ENCODE results near the gene NR3C2. TPM values are rescaled to one million over a fixed set of nuclear protein-coding genes. Genes with fewer than 3 reads are reported as not detected.

Gene NR3C2
- polyA plus RNA-seq, result 0.06 and 0.12 TPM in 2 replicates
- 0.58 and 1.5 TPM in 2 replicates for polyA minus RNA-seq

DNA sequence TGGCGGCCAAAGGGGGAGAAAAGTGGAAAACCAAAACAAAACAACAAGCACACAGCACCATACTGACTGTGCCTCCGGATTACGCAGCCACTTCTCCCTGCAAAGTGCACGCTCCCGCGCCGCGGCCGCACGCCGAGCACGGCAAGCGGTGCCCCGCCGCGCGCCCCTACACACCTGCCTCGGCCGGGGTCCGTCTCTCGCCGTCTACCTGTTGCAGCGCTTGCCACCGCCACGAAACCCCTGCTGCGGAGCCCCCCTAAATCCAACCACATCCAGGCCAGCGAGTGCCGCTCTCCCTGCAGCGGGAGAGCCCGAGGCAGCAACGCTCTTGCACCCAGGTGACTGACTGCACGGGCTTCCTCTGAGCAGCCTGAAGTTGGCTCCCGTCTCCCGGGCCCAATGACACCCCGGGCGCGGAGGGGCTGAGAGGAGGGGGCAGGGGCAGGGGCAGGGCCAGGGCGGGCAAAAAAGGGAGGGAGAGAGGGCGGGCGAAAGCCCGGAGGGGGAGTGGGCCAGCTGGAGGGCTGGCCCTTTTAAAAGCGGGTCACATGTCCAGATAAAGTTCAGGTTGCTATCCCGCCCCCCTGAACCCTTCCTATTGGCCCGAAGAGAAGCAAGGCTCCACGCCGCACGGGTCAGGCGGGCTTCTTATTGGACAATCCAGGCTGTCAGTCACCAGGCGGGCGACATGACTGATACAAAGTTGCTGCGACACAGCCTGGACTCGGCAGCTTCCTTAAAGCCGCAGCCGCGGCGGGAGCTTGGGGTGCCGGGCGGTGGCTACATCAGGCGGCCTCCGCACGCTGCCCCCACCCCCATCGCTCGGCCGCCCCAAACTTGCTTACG, at the start of gene NR3C2:
NR3C2 (minus strand) TSS at position 429 of the 846 bp plus-strand sequence.
- Histone ChIP-seq H3K9me2 (ENCODE audit: insufficient read depth, low read length) (no peaks in the 10 kb centered on the region), H4K20me1 (ENCODE audit: insufficient read depth) (no peaks in the 10 kb centered on the region), H3K79me2 (replicated peaks; ENCODE audit: insufficient read depth, low read length) (no peaks in the 10 kb centered on the region), H3K9me3 (ENCODE audit: low read length) (no peaks in the 10 kb centered on the region), H3F3A (ENCODE audit: insufficient read depth, low read length, poor library complexity, severe bottlenecking) (no peaks in the 10 kb centered on the region), H3K36me3 (ENCODE audit: insufficient read depth, low read length) (no peaks in the 10 kb centered on the region), H3K4me2 (ENCODE audit: low read length) (peak within 1 kb of the TSS; percentile 94), H3K9ac (ENCODE audit: low read length) (peak within 1 kb of the TSS; percentile 31), H3K4me3 (ENCODE audit: low read length) (peak within 1 kb of the TSS; percentile 94), H2AFZ (ENCODE audit: low read depth, low read length) (peak within 1 kb of the TSS; percentile 27), H3K27ac (ENCODE audit: low read length) (no peak within 1 kb of the TSS), H3K27me3 (ENCODE audit: insufficient read depth, low read depth, low read length) (peaks cover 79% of the 10 kb centered on the region)
- TF ChIP-seq EZH2 (IDR thresholded peaks at IDR 0.05; ENCODE audit: borderline replicate concordance, insufficient read depth, low read length, poor library complexity, severe bottlenecking), result no peak
- peak; percentile 35 for TF ChIP-seq RAD21 (conservative IDR thresholded peaks at IDR 0.05)
- TF ChIP-seq POLR2AphosphoS5 (IDR thresholded peaks at IDR 0.05), result no peak
- TF ChIP-seq TAF1 (IDR thresholded peaks at IDR 0.05; ENCODE audit: low read depth), result peak; percentile 22
- peak; percentile 20 for TF ChIP-seq SMC3 (conservative IDR thresholded peaks at IDR 0.05; ENCODE audit: poor library complexity)
- TF ChIP-seq MXI1 (conservative IDR thresholded peaks at IDR 0.05; ENCODE audit: poor library complexity, severe bottlenecking), result no peak
- TF ChIP-seq EP300 (conservative IDR thresholded peaks at IDR 0.05; ENCODE audit: poor library complexity, severe bottlenecking), result no peak
- TF ChIP-seq, protein P1, sequence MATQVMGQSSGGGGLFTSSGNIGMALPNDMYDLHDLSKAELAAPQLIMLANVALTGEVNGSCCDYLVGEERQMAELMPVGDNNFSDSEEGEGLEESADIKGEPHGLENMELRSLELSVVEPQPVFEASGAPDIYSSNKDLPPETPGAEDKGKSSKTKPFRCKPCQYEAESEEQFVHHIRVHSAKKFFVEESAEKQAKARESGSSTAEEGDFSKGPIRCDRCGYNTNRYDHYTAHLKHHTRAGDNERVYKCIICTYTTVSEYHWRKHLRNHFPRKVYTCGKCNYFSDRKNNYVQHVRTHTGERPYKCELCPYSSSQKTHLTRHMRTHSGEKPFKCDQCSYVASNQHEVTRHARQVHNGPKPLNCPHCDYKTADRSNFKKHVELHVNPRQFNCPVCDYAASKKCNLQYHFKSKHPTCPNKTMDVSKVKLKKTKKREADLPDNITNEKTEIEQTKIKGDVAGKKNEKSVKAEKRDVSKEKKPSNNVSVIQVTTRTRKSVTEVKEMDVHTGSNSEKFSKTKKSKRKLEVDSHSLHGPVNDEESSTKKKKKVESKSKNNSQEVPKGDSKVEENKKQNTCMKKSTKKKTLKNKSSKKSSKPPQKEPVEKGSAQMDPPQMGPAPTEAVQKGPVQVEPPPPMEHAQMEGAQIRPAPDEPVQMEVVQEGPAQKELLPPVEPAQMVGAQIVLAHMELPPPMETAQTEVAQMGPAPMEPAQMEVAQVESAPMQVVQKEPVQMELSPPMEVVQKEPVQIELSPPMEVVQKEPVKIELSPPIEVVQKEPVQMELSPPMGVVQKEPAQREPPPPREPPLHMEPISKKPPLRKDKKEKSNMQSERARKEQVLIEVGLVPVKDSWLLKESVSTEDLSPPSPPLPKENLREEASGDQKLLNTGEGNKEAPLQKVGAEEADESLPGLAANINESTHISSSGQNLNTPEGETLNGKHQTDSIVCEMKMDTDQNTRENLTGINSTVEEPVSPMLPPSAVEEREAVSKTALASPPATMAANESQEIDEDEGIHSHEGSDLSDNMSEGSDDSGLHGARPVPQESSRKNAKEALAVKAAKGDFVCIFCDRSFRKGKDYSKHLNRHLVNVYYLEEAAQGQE (IDR thresholded peaks at IDR 0.05; ENCODE audit: borderline replicate concordance), result no peak
- TF ChIP-seq, protein P2, sequence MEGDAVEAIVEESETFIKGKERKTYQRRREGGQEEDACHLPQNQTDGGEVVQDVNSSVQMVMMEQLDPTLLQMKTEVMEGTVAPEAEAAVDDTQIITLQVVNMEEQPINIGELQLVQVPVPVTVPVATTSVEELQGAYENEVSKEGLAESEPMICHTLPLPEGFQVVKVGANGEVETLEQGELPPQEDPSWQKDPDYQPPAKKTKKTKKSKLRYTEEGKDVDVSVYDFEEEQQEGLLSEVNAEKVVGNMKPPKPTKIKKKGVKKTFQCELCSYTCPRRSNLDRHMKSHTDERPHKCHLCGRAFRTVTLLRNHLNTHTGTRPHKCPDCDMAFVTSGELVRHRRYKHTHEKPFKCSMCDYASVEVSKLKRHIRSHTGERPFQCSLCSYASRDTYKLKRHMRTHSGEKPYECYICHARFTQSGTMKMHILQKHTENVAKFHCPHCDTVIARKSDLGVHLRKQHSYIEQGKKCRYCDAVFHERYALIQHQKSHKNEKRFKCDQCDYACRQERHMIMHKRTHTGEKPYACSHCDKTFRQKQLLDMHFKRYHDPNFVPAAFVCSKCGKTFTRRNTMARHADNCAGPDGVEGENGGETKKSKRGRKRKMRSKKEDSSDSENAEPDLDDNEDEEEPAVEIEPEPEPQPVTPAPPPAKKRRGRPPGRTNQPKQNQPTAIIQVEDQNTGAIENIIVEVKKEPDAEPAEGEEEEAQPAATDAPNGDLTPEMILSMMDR (IDR thresholded peaks at IDR 0.05; ENCODE audit: poor library complexity, severe bottlenecking), result no peak

DNA sequence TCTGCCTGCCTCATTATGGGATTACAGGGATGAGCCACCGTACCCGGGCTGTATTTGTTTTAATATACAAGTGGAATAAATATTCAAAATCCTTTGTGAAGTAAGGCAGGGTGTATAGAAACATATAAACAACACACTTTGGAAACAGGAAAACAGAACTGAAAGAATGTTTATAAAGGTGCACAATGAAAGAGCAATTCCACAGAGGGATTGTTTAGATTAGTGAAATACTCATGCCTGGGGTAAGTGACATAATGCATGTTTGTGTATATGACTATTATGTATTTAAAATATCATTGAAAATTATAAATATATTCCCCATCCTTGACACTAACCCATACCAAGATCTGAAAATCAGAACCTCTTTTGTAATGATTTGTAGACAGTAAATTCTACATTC, 45.0 kb upstream of the NR3C2 start:
- Histone ChIP-seq H3K4me2 (ENCODE audit: low read length) (no peak overlapping the region), H4K20me1 (ENCODE audit: insufficient read depth) (no peaks in the 10 kb centered on the region), H2AFZ (ENCODE audit: low read depth, low read length) (no peak overlapping the region), H3K9ac (ENCODE audit: low read length) (no peak overlapping the region), H3F3A (ENCODE audit: insufficient read depth, low read length, poor library complexity, severe bottlenecking) (no peaks in the 10 kb centered on the region), H3K9me2 (ENCODE audit: insufficient read depth, low read length) (no peaks in the 10 kb centered on the region), H3K27ac (ENCODE audit: low read length) (no peak overlapping the region), H3K79me2 (replicated peaks; ENCODE audit: insufficient read depth, low read length) (no peaks in the 10 kb centered on the region), H3K9me3 (ENCODE audit: low read length) (no peaks in the 10 kb centered on the region), H3K36me3 (ENCODE audit: insufficient read depth, low read length) (no peaks in the 10 kb centered on the region), H3K27me3 (ENCODE audit: insufficient read depth, low read depth, low read length) (no peaks in the 10 kb centered on the region), H3K4me3 (ENCODE audit: low read length) (no peak overlapping the region)
- TF ChIP-seq, protein P2 (IDR thresholded peaks at IDR 0.05; ENCODE audit: poor library complexity, severe bottlenecking), result no peak
- TF ChIP-seq MXI1 (conservative IDR thresholded peaks at IDR 0.05; ENCODE audit: poor library complexity, severe bottlenecking), result no peak
- no peak for TF ChIP-seq POLR2AphosphoS5 (IDR thresholded peaks at IDR 0.05)
- no peak for TF ChIP-seq EP300 (conservative IDR thresholded peaks at IDR 0.05; ENCODE audit: poor library complexity, severe bottlenecking)
- TF ChIP-seq, protein P1 (IDR thresholded peaks at IDR 0.05; ENCODE audit: borderline replicate concordance), result no peak
- TF ChIP-seq TAF1 (IDR thresholded peaks at IDR 0.05; ENCODE audit: low read depth), result no peak

All from neural cell (in vitro differentiated cells).